Measurements from ENCODE around the gene KRT25. TPM values are rescaled to one million over a fixed set of nuclear protein-coding genes. Genes with fewer than 3 reads are reported as not detected.
A peak's percentile ranks its signal among the peaks of the same experiment; 100 is the strongest.

KRT25 gene
- total RNA-seq, 1 experiment from 2014 or later: not detected

- Histone ChIP-seq H3K4me3 (no peak overlapping the region), H3K9me3 (ENCODE audit: insufficient read depth, low read depth) (no peaks in the 10 kb centered on the region), H4K20me1 (ENCODE audit: insufficient read depth) (no peaks in the 10 kb centered on the region), H3K36me3 (ENCODE audit: low read depth) (no peaks in the 10 kb centered on the region), H3K79me2 (ENCODE audit: low read depth) (no peaks in the 10 kb centered on the region), H3K9me2 (ENCODE audit: insufficient read depth) (no peaks in the 10 kb centered on the region; the same call in none of the 2 replicates), H3K27me3 (ENCODE audit: insufficient read depth, low read depth) (no peaks in the 10 kb centered on the region), H2AFZ (no peak overlapping the region), H3F3A (ENCODE audit: insufficient read depth, low read depth) (peaks cover 9% of the 10 kb centered on the region; the same call in 1 of the 2 replicates), H3K27ac (no peak overlapping the region), H3K4me1 (replicated peaks; ENCODE audit: insufficient read depth) (peaks cover 13% of the 10 kb centered on the region), H3K4me2 (no peak overlapping the region)
- intact Hi-C loops (cut with micrococcal nuclease; ENCODE audit: unreplicated experiment): no loop called here
- TF ChIP-seq EZH2 (IDR thresholded peaks at IDR 0.05; ENCODE audit: low read depth) (no peak), CTCF (conservative IDR thresholded peaks at IDR 0.05) (no peak)
- POLR2A ChIA-PET (ENCODE audit: unreplicated experiment): no interaction called here
- CTCF ChIA-PET: no interaction called here
- no TSS peak for BruUV-seq (replicated peaks)
- no peak for DNase-seq
Observed at GRCh38 chr17:40730970-40731369, 24.2 kb downstream of the KRT25 start.

GRCh38 chr17:40727447-40728231 is 27.5 kb downstream of the KRT25 start:
- Histone ChIP-seq H2AFZ (peak overlapping the region; percentile 54; the same call in 1 of the 2 replicates), H3K9me3 (ENCODE audit: insufficient read depth, low read depth) (no peaks in the 10 kb centered on the region), H3K27ac (peak overlapping the region; percentile 62), H3K9me2 (ENCODE audit: insufficient read depth) (no peaks in the 10 kb centered on the region; the same call in none of the 2 replicates), H3K4me2 (peak overlapping the region; percentile 44; the same call in 1 of the 2 replicates), H3K4me3 (no peak overlapping the region), H3K4me1 (replicated peaks; ENCODE audit: insufficient read depth) (peaks cover 13% of the 10 kb centered on the region), H4K20me1 (ENCODE audit: insufficient read depth) (no peaks in the 10 kb centered on the region), H3K27me3 (ENCODE audit: insufficient read depth, low read depth) (no peaks in the 10 kb centered on the region), H3K36me3 (ENCODE audit: low read depth) (no peaks in the 10 kb centered on the region), H3K79me2 (ENCODE audit: low read depth) (no peaks in the 10 kb centered on the region), H3F3A (ENCODE audit: insufficient read depth, low read depth) (peaks cover 9% of the 10 kb centered on the region; the same call in 1 of the 2 replicates)
- peak; percentile 10 to 54 for DNase-seq
- TF ChIP-seq CTCF (conservative IDR thresholded peaks at IDR 0.05): no peak
- no peak for TF ChIP-seq EZH2 (IDR thresholded peaks at IDR 0.05; ENCODE audit: low read depth)
- BruUV-seq (replicated peaks): no TSS peak
- intact Hi-C loops (cut with micrococcal nuclease; ENCODE audit: unreplicated experiment): no loop called here
- ChIA-PET CTCF (interaction anchor here (0.7 kb wide), 1 partner anchor 27 kb away, joined by 3 read pairs; no protein-coding TSS in a partner anchor), POLR2A (ENCODE audit: unreplicated experiment) (interaction anchor here (0.5 kb wide), 1 partner anchor 22 kb away, joined by 3 read pairs; no protein-coding TSS in a partner anchor)

- CTCF ChIA-PET: no interaction called here
- POLR2A ChIA-PET (ENCODE audit: unreplicated experiment): interaction anchor here (0.5 kb wide), 1 partner anchor 22 kb away, joined by 3 read pairs; no protein-coding TSS in a partner anchor
- Histone ChIP-seq H3F3A (ENCODE audit: insufficient read depth, low read depth) (peaks cover 9% of the 10 kb centered on the region; the same call in 1 of the 2 replicates), H3K4me1 (replicated peaks; ENCODE audit: insufficient read depth) (peaks cover 13% of the 10 kb centered on the region), H3K27me3 (ENCODE audit: insufficient read depth, low read depth) (no peaks in the 10 kb centered on the region), H4K20me1 (ENCODE audit: insufficient read depth) (no peaks in the 10 kb centered on the region), H3K9me2 (ENCODE audit: insufficient read depth) (no peaks in the 10 kb centered on the region; the same call in 1 of the 2 replicates), H2AFZ (no peak overlapping the region), H3K4me3 (no peak overlapping the region), H3K9me3 (ENCODE audit: insufficient read depth, low read depth) (no peaks in the 10 kb centered on the region), H3K79me2 (ENCODE audit: low read depth) (no peaks in the 10 kb centered on the region), H3K27ac (no peak overlapping the region), H3K4me2 (no peak overlapping the region), H3K36me3 (ENCODE audit: low read depth) (no peaks in the 10 kb centered on the region)
- no TSS peak for BruUV-seq (replicated peaks)
- intact Hi-C loops (cut with micrococcal nuclease; ENCODE audit: unreplicated experiment): no loop called here
- TF ChIP-seq CTCF (conservative IDR thresholded peaks at IDR 0.05) (peak; percentile 43; the same call in 1 of the 2 replicates), EZH2 (IDR thresholded peaks at IDR 0.05; ENCODE audit: low read depth) (no peak)
- no peak for DNase-seq
Observed at GRCh38 chr17:40726919-40727318, 28.2 kb downstream of the KRT25 start.
